Hepatocyte (in vitro differentiated cells): Measurements from ENCODE around the gene PDZD4. TPM values are rescaled to one million over a fixed set of nuclear protein-coding genes. Genes with fewer than 3 reads are reported as not detected.

Experiments used
- DNase-seq: peaks from one replicate; pipeline ENCODE4 v3.0.0-alpha.2; 2016; ENCODE audit warnings: low spot score
- H2AFZ ChIP-seq: fragments of 200-600 bp; sonication (generic); 2 replicates; pipeline ENCODE4 v1.6.0; 2016; ENCODE audit warnings: antibody characterized with exemption, mild to moderate bottlenecking
- H3K27ac ChIP-seq: fragments of 200-600 bp; sonication (generic); 2 replicates; pipeline ENCODE4 v1.5.1; 2016; ENCODE audit warnings: mild to moderate bottlenecking
- H3K27me3 ChIP-seq: fragments of 200-600 bp; sonication (generic); 2 replicates; pipeline ENCODE4 v1.6.1; 2016
- H3K36me3 ChIP-seq: fragments of 200-600 bp; sonication (generic); replicated peaks from 2 replicates; pipeline ENCODE4 v1.5.1; 2016; ENCODE audit warnings: low read depth; ENCODE audit not compliant: insufficient read depth
- H3K4me1 ChIP-seq: fragments of 200-600 bp; sonication (generic); 2 replicates; pipeline ENCODE4 v1.5.1; 2016; ENCODE audit warnings: mild to moderate bottlenecking, moderate library complexity; ENCODE audit not compliant: insufficient read depth
- H3K4me2 ChIP-seq: fragments of 200-600 bp; sonication (generic); 2 replicates; pipeline ENCODE4 v1.6.0; 2016
- H3K4me3 ChIP-seq: fragments of 200-600 bp; sonication (generic); 2 replicates; pipeline ENCODE4 v1.5.1; 2016; ENCODE audit warnings: mild to moderate bottlenecking
- H3K79me2 ChIP-seq: fragments of 200-600 bp; sonication (generic); 2 replicates; pipeline ENCODE4 v1.6.0; 2017; ENCODE audit warnings: mild to moderate bottlenecking
- H3K9me2 ChIP-seq: fragments of 200-600 bp; sonication (generic); replicated peaks from 2 replicates; pipeline ENCODE4 v1.6.0; 2017; ENCODE audit warnings: mild to moderate bottlenecking; ENCODE audit not compliant: insufficient read depth
- H3K9me3 ChIP-seq: fragments of 200-600 bp; sonication (generic); 2 replicates; pipeline ENCODE4 v1.5.1; 2016; ENCODE audit warnings: low read depth, mild to moderate bottlenecking
- H4K20me1 ChIP-seq: fragments of 200-600 bp; sonication (generic); 2 replicates; pipeline ENCODE4 v1.6.0; 2016; ENCODE audit warnings: mild to moderate bottlenecking; ENCODE audit not compliant: insufficient read depth, poor library complexity, severe bottlenecking
- CTCF ChIP-seq: fragments of 200-600 bp; sonication (generic); IDR thresholded peaks from 2 replicates; pipeline ENCODE4 v1.5.1; 2016; ENCODE audit warnings: antibody characterized with exemption, mild to moderate bottlenecking; ENCODE audit not compliant: poor library complexity
- EZH2 ChIP-seq: fragments of 200-600 bp; sonication (generic); IDR thresholded peaks from 2 replicates; pipeline ENCODE4 v1.6.1; 2016; ENCODE audit warnings: antibody characterized with exemption, mild to moderate bottlenecking, borderline replicate concordance
- EZH2phosphoT487 ChIP-seq: fragments of 200-600 bp; sonication (generic); IDR thresholded peaks from one replicate; pipeline ENCODE4 v1.6.1; 2018; ENCODE audit warnings: antibody characterized with exemption, mild to moderate bottlenecking, low read depth, moderate library complexity; ENCODE audit not compliant: unreplicated experiment, severe bottlenecking
- WGBS: methylation state at CpG from one replicate; pipeline ENCODE4 v1.1.6; 2016; ENCODE audit warnings: low lambda C conversion rate; ENCODE audit errors: missing lambda C conversion rate; 5-methylcytosine and 5-hydroxymethylcytosine counted together
- polyA plus RNA-seq: library from polyadenylated mRNA; unstranded; fragments of >200 nt; fragmentation: Nextera tagmentation; extraction: Ambion mirVana; gene quantifications from 2 replicates; pipeline ENCODE4 v1.2.1, GENCODE V29; 2016
- total RNA-seq: library from RNA; depleted of rRNA; stranded (reverse); fragments of >200 nt; gene quantifications from 2 replicates; pipeline ENCODE4 v1.2.3, GENCODE V29; 2014

The PDZD4 gene
- total and polyA plus RNA-seq, 2 experiments from 2014 or later: 0.59 to 2.8 TPM

- WGBS: 92% methylated on average over 47 of the region's 56 CpGs
- Histone ChIP-seq H3K9me3 (no peaks in the 10 kb centered on the region), H3K36me3 (no peaks in the 10 kb centered on the region), H3K4me1 (peaks cover 5% of the 10 kb centered on the region), H3K27me3 (no peaks in the 10 kb centered on the region), H3K4me2 (no peak overlapping the region), H3K27ac (peak overlapping the region; percentile 75), H2AFZ (no peak overlapping the region), H3K4me3 (no peak overlapping the region), H3K9me2 (no peaks in the 10 kb centered on the region), H3K79me2 (no peaks in the 10 kb centered on the region), H4K20me1 (no peaks in the 10 kb centered on the region)
- TF ChIP-seq EZH2: no peak
- TF ChIP-seq CTCF: no peak
- TF ChIP-seq EZH2phosphoT487: no peak
- DNase-seq: no peak
These were observed 63.3 kb downstream of the PDZD4 start for GRCh38 chrX:153766871-153767673.

GRCh38 chrX:153766098-153766817 lies 64.1 kb downstream of the PDZD4 start:
- no peak for TF ChIP-seq EZH2
- no peak for TF ChIP-seq EZH2phosphoT487
- TF ChIP-seq CTCF: no peak
- Histone ChIP-seq H3K4me2 (peak overlapping the region; percentile 69), H3K9me2 (no peaks in the 10 kb centered on the region), H3K36me3 (no peaks in the 10 kb centered on the region), H3K27me3 (no peaks in the 10 kb centered on the region), H3K4me1 (peaks cover 5% of the 10 kb centered on the region), H4K20me1 (no peaks in the 10 kb centered on the region), H3K4me3 (no peak overlapping the region), H2AFZ (no peak overlapping the region), H3K79me2 (no peaks in the 10 kb centered on the region), H3K9me3 (no peaks in the 10 kb centered on the region), H3K27ac (peak overlapping the region; percentile 75)
- peak; percentile 72 for DNase-seq
- 56% methylated on average over 14 of the region's 21 CpGs for WGBS

DNA sequence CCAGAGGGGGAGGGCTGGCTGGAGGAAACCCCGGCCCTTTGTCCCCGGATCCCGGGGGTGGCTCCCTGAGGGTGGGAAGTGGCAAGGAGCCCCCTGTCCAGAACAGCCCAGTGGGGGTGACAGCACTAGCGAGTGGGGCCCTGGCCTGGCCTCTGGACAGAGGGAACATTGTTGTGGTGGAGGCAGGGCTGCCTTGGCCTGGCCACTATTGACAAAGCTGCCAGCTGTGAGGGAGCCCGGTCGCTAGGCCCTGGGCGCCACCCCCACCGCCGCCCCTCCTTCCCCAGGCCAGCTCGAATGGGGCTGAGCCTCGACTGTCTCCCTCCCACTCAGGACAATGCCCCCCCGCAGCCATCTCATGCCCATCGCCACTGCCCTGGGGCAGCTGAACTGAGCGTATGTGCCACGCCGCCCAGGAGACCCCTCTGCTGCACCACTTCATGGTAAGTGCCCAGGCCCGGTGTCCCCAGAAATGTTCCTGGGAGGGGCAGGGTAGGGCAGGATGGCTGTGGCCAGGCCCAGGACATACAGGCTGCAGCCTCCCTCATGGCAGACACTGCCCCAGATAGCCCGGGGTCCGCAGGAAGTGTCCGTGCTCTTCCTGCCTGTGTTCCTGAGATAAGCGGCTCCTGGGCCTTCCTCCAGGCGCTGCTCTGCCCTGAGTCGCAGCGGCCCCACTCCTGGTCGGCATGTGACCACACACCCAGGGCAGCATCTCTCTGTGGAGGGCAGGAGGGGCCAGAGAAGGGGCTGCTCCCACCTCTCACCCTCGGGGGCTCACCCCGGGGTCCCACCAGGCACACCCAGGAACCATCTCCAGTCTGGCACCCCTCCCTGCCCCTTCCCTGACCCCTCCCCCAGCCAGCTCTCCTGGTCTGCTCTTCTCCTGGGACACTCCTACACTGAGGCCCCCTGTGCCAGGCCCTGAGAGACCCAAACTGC lies 64.9 kb downstream of the PDZD4 start:
- H2AFZ ChIP-seq: no peak overlapping the region
- no peaks in the 10 kb centered on the region for H3K9me2 ChIP-seq
- no peak overlapping the region for H3K4me3 ChIP-seq
- TF ChIP-seq EZH2phosphoT487 (no peak), CTCF (no peak), EZH2 (no peak)
- peaks cover 5% of the 10 kb centered on the region for H3K4me1 ChIP-seq
- 80% methylated on average over 18 of the region's 27 CpGs for WGBS
- no peaks in the 10 kb centered on the region for H3K9me3 ChIP-seq
- no peaks in the 10 kb centered on the region for H3K36me3 ChIP-seq
- no peaks in the 10 kb centered on the region for H4K20me1 ChIP-seq
- H3K27ac ChIP-seq: peak overlapping the region; percentile 75
- no peaks in the 10 kb centered on the region for H3K27me3 ChIP-seq
- no peak for DNase-seq
- H3K4me2 ChIP-seq: peak overlapping the region; percentile 69
- H3K79me2 ChIP-seq: no peaks in the 10 kb centered on the region
